AG09309 (cell line): ENCODE data around the gene ZNF423.

Source experiments
- DNase-seq: peaks from one replicate; pipeline ENCODE4 v3.0.0-alpha.2; 2010; ENCODE audit warnings: low read depth
- H3K4me3 ChIP-seq: 2 replicates; pipeline ENCODE4 v1.5.1; 2011; ENCODE audit warnings: mild to moderate bottlenecking, low read depth, low read length, moderate library complexity; ENCODE audit not compliant: control insufficient read depth
- CTCF ChIP-seq: IDR thresholded peaks from 2 replicates; pipeline ENCODE4 v1.5.1; 2011; ENCODE audit warnings: mild to moderate bottlenecking, low read depth, low read length, inconsistent platforms; ENCODE audit not compliant: insufficient read depth, control insufficient read depth; ENCODE audit errors: missing control alignments

Gene ZNF423

GRCh38 chr16:49775018-49775417 lies 80.9 kb downstream of the ZNF423 start:
- TF ChIP-seq CTCF, result no peak
- no peak overlapping the region for H3K4me3 ChIP-seq
- no peak for DNase-seq

GRCh38 chr16:49773534-49774475 lies 82.1 kb downstream of the ZNF423 start:
- H3K4me3 ChIP-seq, result no peak overlapping the region
- DNase-seq, result no peak
- TF ChIP-seq CTCF, result no peak

DNA sequence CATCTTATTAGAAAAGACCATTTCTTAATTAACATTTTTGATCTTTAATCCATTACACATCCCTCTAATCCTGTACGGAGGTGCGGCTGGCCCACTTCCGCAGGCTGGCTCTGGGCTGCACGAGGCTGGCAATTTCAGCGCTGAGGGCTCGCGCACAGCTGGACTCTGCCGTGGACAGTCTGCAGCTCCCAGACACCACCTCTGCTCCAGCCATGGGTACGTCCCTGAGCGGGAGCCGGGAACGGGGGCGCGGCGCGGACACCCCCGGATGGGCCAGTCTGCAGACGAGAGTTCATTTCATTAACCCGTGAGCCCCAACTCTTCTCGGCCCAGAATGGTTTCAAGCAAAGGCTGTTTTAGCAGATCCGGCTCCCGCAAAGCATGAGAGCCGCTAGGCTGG lies 87.9 kb downstream of the ZNF423 start:
- DNase-seq, result no peak
- H3K4me3 ChIP-seq, result no peak overlapping the region
- TF ChIP-seq CTCF, result no peak

DNA sequence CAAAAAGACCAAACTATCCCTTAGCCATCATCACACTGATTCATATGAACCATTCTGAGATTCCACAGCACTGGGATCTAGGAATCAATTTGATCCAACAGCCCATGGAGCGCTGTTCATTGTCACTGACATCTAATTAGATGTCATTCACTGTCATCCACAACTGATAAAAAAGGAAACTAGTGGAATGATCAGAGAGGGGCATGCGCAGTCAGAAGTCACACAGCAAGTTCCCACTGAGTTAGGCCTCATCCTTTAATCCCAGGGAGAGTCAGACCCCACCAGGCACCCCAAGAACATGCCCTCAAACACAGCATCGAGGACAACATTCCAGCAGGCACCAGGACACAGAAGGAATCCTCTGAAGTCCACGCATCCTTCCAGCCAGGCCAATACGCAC lies 88.5 kb downstream of the ZNF423 start:
- no peak for DNase-seq
- no peak overlapping the region for H3K4me3 ChIP-seq
- no peak for TF ChIP-seq CTCF

- H3K4me3 ChIP-seq, result no peak overlapping the region
- no peak for DNase-seq
- no peak for TF ChIP-seq CTCF
These were observed 89.7 kb downstream of the ZNF423 start for GRCh38 chr16:49766225-49766624.

DNA sequence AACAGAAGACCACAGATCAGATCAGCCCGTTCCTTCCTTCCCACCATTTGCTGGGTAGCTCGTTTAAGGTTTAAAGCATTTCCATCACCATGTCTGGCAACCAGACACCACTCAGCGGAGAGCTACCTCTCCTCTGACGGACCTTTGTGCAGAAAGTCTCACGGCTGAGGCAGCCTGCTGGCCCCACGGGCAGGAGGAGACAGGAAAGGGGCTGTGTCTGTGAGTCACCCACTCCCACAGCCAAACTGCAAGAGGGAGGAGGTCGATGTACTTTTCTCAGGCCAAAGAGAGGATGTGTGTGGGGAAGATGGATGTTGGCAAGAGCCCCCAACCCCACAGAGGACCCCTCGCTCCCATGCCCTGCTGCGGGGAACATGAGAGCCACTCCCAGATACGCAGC lies 92.1 kb downstream of the ZNF423 start:
- no peak for TF ChIP-seq CTCF
- DNase-seq, result no peak
- no peak overlapping the region for H3K4me3 ChIP-seq
